HUES48 (cell line): Measurements from ENCODE around the gene ICAM1.

Experiments
- H3K27ac ChIP-seq: one replicate; pipeline ENCODE4 v1.7.0; 2013; ENCODE audit warnings: low read depth, low read length, inconsistent platforms
- H3K27me3 ChIP-seq: 2 replicates; pipeline ENCODE4 v1.6.1; 2013; ENCODE audit warnings: mild to moderate bottlenecking, low read length; ENCODE audit not compliant: control insufficient read depth, insufficient read depth
- H3K36me3 ChIP-seq: 2 replicates; pipeline ENCODE4 v1.6.1; 2013; ENCODE audit warnings: low read length; ENCODE audit not compliant: control insufficient read depth, insufficient read depth
- H3K4me1 ChIP-seq: 2 replicates; pipeline ENCODE4 v1.6.1; 2013; ENCODE audit warnings: mild to moderate bottlenecking, low read length; ENCODE audit not compliant: control insufficient read depth, insufficient read depth
- H3K4me3 ChIP-seq: 2 replicates; pipeline ENCODE4 v1.5.1; 2013; ENCODE audit warnings: mild to moderate bottlenecking, low read depth, low read length
- H3K9ac ChIP-seq: 2 replicates; pipeline ENCODE4 v1.6.1; 2013; ENCODE audit warnings: mild to moderate bottlenecking, low read depth, low read length, moderate library complexity
- H3K9me3 ChIP-seq: 2 replicates; pipeline ENCODE4 v1.6.1; 2013; ENCODE audit warnings: low read length; ENCODE audit not compliant: control insufficient read depth, insufficient read depth

ICAM1 gene, protein sequence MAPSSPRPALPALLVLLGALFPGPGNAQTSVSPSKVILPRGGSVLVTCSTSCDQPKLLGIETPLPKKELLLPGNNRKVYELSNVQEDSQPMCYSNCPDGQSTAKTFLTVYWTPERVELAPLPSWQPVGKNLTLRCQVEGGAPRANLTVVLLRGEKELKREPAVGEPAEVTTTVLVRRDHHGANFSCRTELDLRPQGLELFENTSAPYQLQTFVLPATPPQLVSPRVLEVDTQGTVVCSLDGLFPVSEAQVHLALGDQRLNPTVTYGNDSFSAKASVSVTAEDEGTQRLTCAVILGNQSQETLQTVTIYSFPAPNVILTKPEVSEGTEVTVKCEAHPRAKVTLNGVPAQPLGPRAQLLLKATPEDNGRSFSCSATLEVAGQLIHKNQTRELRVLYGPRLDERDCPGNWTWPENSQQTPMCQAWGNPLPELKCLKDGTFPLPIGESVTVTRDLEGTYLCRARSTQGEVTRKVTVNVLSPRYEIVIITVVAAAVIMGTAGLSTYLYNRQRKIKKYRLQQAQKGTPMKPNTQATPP

DNA sequence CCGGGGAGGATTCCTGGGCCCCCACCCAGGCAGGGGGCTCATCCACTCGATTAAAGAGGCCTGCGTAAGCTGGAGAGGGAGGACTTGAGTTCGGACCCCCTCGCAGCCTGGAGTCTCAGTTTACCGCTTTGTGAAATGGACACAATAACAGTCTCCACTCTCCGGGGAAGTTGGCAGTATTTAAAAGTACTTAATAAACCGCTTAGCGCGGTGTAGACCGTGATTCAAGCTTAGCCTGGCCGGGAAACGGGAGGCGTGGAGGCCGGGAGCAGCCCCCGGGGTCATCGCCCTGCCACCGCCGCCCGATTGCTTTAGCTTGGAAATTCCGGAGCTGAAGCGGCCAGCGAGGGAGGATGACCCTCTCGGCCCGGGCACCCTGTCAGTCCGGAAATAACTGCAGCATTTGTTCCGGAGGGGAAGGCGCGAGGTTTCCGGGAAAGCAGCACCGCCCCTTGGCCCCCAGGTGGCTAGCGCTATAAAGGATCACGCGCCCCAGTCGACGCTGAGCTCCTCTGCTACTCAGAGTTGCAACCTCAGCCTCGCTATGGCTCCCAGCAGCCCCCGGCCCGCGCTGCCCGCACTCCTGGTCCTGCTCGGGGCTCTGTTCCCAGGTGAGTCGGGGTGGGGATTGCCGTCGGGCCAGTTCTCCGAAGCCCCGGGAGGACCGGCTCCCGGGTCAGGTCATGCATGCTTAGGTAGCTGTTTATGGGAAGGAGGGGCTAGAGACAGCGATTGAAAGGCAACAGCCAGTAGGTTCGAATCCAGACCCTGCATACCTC lies at the start of gene ICAM1:
Gene ICAM1 (plus strand): TSS at position 505 of the 779 bp plus-strand sequence. CDS start 40 bp downstream, at position 545.
- no peaks in the 10 kb centered on the region for H3K36me3 ChIP-seq
- no peaks in the 10 kb centered on the region for H3K9me3 ChIP-seq
- no peak within 1 kb of the TSS for H3K9ac ChIP-seq
- H3K27me3 ChIP-seq, result peaks cover 28% of the 10 kb centered on the region
- no peak within 1 kb of the TSS for H3K27ac ChIP-seq
- H3K4me3 ChIP-seq, result peak within 1 kb of the TSS; percentile 59
- H3K4me1 ChIP-seq, result 0 out of 2 replicates have a peak, but pooled peaks cover 5% of the 10 kb centered on the region

DNA sequence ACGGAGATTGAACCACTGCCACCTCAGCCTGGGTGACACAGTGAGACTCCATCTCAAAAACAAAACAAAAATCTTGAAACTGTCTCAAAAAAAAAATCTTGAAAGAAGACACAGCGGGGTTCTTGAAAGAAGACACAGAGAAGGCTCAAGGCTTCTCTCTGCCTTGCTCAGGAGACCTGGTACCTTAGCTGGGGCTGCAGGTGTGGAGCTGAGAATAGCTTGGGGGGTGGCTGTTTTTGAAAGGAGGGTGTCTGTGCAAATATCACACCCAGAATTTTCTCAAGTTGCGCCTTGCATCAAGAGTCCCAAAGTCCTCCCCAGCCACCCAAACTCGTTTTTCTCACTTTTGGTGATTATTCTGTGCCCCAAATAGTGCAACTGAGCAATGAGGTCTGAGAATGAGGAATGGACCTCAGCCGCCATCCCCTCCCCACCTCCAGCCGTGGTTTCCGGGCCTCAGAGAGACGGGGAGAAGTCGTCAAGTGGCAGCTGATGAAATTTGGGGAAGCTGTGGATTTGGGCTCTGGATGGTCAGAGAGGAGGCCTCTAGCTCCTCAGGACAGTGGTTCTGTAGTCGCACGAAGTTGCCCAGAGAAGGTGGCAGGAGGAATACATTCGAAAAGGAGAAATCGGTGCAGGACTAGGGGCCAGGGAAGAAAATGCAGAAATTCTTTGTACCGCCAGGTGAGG lies 48.6 kb upstream of the ICAM1 start:
- Histone ChIP-seq H3K4me1 (0 out of 2 replicates have a peak, but pooled peaks cover 3% of the 10 kb centered on the region), H3K27me3 (no peaks in the 10 kb centered on the region), H3K9ac (no peak overlapping the region), H3K27ac (no peak overlapping the region), H3K36me3 (no peaks in the 10 kb centered on the region), H3K9me3 (no peaks in the 10 kb centered on the region), H3K4me3 (no peak overlapping the region)

- H3K9me3 ChIP-seq, result no peaks in the 10 kb centered on the region
- H3K9ac ChIP-seq, result no peak overlapping the region
- H3K27me3 ChIP-seq, result no peaks in the 10 kb centered on the region
- H3K27ac ChIP-seq, result no peak overlapping the region
- no peak overlapping the region for H3K4me3 ChIP-seq
- H3K36me3 ChIP-seq, result no peaks in the 10 kb centered on the region
- 0 out of 2 replicates have a peak, but pooled peaks cover 3% of the 10 kb centered on the region for H3K4me1 ChIP-seq
These were observed 47.3 kb upstream of the ICAM1 start for GRCh38 chr19:10223488-10224213.

DNA sequence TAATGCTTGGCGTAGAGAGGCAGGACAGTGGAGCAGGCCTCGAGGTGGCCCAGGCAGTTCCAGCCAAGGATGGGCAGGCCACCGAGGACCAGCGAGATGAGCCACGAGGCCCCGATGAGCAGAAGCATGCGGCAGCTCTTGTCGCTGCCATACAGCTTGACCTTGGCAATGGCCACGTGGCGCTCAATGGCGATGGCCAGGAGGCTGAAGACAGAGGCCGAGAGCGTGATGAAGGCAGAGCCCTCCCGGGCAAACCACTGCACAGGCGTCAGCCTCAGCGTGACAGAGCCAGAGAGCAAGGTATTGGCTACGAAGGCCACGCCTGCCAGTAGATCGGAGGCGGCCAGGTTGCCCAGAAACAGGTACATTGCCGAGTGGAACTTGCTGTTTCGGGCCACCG lies 46.6 kb upstream of the ICAM1 start:
- H3K9me3 ChIP-seq, result no peaks in the 10 kb centered on the region
- no peak overlapping the region for H3K9ac ChIP-seq
- H3K4me3 ChIP-seq, result no peak overlapping the region
- H3K36me3 ChIP-seq, result no peaks in the 10 kb centered on the region
- H3K27me3 ChIP-seq, result no peaks in the 10 kb centered on the region
- no peak overlapping the region for H3K27ac ChIP-seq
- 0 out of 2 replicates have a peak, but pooled peaks cover 3% of the 10 kb centered on the region for H3K4me1 ChIP-seq

DNA sequence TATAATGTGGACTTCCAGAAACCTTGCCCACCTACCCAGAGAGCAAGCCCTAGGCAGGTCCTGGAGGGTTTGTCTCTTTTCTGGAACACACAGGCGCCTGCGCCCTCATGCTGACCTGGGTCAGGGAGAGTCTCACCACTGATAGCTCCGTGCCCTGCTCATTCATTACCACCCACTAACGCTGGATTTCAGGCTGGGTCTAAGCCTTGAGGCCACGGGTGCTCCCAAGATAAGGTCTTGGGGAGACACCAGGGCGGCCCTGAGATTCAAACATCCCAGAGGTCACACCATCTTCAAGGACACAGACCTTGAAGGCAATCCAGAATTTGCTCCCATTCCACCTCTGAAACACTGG lies 44.9 kb upstream of the ICAM1 start:
- Histone ChIP-seq H3K27me3 (no peaks in the 10 kb centered on the region), H3K9ac (no peak overlapping the region), H3K4me3 (no peak overlapping the region), H3K27ac (peak overlapping the region; percentile 0), H3K9me3 (no peaks in the 10 kb centered on the region), H3K4me1 (peaks cover 5% of the 10 kb centered on the region; the same call in 1 of the 2 replicates), H3K36me3 (no peaks in the 10 kb centered on the region)

DNA sequence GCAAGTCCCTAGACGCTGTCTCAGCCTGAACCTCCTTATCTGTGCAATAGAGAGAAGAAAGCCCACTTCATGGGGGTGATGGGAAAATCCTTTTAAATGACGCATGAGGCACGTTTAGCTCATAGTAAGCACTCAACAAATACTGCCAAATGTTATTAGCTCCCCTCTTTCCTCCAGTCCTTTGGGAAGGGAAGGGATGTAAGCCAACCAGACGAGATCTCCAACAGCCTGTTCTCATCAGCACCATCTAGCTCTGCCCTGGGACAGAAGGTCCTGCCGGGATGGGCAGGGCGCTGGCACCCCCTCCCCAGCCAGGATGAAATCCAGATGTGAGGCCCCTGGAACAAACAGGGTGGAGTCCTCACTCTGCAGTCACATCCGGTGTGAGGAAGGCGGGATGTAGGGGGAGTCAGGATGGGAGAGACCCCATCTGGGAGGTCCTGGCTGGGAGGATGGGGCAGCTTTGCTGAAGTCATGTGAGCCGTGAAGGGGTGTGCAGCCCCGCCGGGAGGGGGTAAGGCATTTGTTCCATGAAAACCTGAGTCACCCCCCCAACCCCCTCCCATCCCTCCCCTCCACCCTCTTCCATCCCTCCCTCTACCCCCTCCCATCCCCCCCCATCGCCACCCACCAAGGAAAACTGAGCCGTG lies 44.4 kb upstream of the ICAM1 start:
- no peaks in the 10 kb centered on the region for H3K36me3 ChIP-seq
- no peak overlapping the region for H3K9ac ChIP-seq
- peaks cover 5% of the 10 kb centered on the region; the same call in 1 of the 2 replicates for H3K4me1 ChIP-seq
- H3K27me3 ChIP-seq, result no peaks in the 10 kb centered on the region
- H3K9me3 ChIP-seq, result no peaks in the 10 kb centered on the region
- H3K4me3 ChIP-seq, result no peak overlapping the region
- H3K27ac ChIP-seq, result peak overlapping the region; percentile 0

DNA sequence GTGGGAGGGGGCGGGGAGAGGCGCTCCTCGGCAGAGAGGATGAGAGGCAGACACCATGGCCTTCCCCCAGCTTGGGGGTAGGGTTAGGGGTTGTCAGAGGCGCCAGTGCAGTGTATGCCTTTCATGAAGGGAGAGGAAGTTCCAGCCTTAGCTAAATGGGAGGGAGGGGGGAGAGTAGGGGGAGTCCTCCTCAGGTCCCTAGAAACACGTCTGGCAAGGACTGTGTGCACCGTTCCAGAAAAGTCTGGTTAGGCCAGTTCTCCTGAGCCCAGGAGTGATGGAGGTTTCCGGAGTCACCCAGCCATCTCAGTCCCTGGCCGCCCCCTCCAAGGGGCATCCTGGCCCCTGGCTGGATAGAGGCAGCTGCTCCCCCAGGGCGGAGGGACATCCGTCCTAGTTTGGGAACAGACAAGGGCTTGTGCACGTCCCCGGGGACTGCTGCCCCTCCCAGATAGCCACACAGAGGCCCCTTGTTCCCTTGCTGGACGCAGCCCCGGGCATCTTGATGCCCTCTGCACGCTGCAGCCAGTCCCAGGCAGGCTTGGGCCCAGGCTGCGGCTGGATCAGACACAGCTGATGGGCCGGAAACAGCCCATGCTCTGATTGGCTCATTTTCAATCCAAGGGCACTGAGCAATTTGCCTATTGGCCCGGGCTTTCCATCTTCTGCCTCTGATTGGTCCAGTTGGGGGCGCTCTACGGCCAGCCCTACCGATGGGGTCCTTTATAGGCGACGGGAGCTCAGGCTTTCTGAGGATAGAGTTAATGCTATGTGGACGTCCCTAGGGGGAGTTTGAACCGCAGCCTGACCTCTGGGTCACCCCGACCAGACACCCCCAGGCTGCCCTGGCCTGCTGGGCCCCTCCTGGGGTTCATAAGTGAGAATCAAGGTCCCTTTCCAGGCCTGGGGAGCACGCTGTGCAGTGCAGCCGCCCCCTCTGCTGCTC lies 43.6 kb upstream of the ICAM1 start:
- no peak overlapping the region for H3K9ac ChIP-seq
- peaks cover 5% of the 10 kb centered on the region; the same call in 1 of the 2 replicates for H3K4me1 ChIP-seq

DNA sequence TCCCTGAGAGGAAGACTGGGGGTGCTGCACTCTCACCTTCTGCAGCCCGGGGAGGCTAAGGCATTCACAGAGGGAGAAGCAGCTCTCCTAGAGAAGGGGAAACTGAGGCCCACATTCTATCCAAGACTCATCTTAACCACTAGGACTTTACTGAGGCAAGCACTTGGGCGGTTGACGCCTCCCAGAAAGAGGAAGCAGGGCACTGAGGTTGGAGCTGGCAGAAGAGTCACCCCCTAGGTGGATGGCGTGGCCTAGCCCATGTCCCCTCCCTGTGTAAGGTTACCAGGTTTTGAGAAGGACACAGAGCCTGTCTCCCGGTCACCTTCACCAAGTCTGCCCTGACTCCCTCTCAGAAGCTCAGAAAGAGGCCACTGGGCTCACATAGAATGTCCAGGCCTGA lies 42.5 kb upstream of the ICAM1 start:
- Histone ChIP-seq H3K36me3 (no peaks in the 10 kb centered on the region), H3K27me3 (no peaks in the 10 kb centered on the region), H3K9ac (no peak overlapping the region), H3K4me3 (no peak overlapping the region), H3K9me3 (no peaks in the 10 kb centered on the region), H3K4me1 (peaks cover 5% of the 10 kb centered on the region; the same call in 1 of the 2 replicates), H3K27ac (no peak overlapping the region)

More for the DNA sequence above, 43.6 kb upstream of the ICAM1 start:
- Histone ChIP-seq H3K27ac (no peak overlapping the region), H3K9me3 (no peaks in the 10 kb centered on the region), H3K4me3 (no peak overlapping the region), H3K27me3 (no peaks in the 10 kb centered on the region), H3K36me3 (no peaks in the 10 kb centered on the region)

DNA sequence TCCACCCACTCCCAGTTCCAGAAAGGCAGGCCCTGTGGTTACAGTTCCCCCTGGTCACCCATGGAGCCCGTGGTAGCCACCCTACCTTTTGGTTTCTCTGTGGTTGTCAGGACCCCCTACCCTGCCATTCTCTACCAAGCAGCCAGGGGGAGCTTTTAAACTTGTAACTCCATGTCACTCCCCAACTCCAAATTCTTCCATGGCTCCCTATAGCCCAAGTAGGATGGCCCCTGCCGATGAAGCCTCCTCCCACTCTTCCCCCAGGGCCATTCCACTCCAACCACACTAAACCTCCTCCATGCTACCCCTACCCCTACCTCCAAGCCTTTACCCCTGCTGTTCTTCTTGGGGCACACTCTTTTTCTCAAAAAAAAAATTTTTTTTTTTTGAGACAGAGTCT lies 42.0 kb upstream of the ICAM1 start:
- no peak overlapping the region for H3K9ac ChIP-seq
- no peak overlapping the region for H3K27ac ChIP-seq
- H3K27me3 ChIP-seq, result no peaks in the 10 kb centered on the region
- peaks cover 5% of the 10 kb centered on the region; the same call in 1 of the 2 replicates for H3K4me1 ChIP-seq
- no peaks in the 10 kb centered on the region for H3K36me3 ChIP-seq
- no peaks in the 10 kb centered on the region for H3K9me3 ChIP-seq
- H3K4me3 ChIP-seq, result no peak overlapping the region
